ENCODE data around the gene MARVELD1.

DNA sequence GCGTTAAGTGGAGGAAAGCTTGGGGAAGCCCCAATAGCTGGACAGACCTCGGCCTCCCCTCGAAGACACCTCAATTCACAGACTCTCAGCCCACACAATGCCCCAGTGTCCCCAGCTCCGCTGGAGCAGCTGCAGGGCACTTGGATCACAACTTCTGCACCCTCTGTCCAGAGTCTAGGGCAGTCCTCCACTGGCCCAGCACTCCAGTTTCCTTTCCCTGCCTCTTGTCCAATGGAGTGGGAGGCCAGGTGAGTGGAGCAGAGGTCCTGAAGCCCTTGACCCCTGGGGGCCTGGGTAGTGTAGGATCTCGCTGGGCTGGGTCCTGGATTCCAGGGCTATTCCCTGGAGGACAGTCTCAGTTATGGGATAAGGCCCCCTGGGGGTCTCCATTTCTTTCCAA is 46.4 kb downstream of the MARVELD1 start:
- no peak for TF ChIP-seq EZH2phosphoT487 (IDR thresholded peaks at IDR 0.05; ENCODE audit: unreplicated experiment)
- TF ChIP-seq, protein P1, sequence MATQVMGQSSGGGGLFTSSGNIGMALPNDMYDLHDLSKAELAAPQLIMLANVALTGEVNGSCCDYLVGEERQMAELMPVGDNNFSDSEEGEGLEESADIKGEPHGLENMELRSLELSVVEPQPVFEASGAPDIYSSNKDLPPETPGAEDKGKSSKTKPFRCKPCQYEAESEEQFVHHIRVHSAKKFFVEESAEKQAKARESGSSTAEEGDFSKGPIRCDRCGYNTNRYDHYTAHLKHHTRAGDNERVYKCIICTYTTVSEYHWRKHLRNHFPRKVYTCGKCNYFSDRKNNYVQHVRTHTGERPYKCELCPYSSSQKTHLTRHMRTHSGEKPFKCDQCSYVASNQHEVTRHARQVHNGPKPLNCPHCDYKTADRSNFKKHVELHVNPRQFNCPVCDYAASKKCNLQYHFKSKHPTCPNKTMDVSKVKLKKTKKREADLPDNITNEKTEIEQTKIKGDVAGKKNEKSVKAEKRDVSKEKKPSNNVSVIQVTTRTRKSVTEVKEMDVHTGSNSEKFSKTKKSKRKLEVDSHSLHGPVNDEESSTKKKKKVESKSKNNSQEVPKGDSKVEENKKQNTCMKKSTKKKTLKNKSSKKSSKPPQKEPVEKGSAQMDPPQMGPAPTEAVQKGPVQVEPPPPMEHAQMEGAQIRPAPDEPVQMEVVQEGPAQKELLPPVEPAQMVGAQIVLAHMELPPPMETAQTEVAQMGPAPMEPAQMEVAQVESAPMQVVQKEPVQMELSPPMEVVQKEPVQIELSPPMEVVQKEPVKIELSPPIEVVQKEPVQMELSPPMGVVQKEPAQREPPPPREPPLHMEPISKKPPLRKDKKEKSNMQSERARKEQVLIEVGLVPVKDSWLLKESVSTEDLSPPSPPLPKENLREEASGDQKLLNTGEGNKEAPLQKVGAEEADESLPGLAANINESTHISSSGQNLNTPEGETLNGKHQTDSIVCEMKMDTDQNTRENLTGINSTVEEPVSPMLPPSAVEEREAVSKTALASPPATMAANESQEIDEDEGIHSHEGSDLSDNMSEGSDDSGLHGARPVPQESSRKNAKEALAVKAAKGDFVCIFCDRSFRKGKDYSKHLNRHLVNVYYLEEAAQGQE (IDR thresholded peaks at IDR 0.05; ENCODE audit: unreplicated experiment) = no peak
- no peak for TF ChIP-seq ZNF331 (CRISPR knock-in tag; IDR thresholded peaks at IDR 0.05; ENCODE audit: low read depth)
- TF ChIP-seq, protein P2, sequence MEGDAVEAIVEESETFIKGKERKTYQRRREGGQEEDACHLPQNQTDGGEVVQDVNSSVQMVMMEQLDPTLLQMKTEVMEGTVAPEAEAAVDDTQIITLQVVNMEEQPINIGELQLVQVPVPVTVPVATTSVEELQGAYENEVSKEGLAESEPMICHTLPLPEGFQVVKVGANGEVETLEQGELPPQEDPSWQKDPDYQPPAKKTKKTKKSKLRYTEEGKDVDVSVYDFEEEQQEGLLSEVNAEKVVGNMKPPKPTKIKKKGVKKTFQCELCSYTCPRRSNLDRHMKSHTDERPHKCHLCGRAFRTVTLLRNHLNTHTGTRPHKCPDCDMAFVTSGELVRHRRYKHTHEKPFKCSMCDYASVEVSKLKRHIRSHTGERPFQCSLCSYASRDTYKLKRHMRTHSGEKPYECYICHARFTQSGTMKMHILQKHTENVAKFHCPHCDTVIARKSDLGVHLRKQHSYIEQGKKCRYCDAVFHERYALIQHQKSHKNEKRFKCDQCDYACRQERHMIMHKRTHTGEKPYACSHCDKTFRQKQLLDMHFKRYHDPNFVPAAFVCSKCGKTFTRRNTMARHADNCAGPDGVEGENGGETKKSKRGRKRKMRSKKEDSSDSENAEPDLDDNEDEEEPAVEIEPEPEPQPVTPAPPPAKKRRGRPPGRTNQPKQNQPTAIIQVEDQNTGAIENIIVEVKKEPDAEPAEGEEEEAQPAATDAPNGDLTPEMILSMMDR (conservative IDR thresholded peaks at IDR 0.05; ENCODE audit: low read depth in 2 of 2) = no peak
- TF ChIP-seq, protein P3, sequence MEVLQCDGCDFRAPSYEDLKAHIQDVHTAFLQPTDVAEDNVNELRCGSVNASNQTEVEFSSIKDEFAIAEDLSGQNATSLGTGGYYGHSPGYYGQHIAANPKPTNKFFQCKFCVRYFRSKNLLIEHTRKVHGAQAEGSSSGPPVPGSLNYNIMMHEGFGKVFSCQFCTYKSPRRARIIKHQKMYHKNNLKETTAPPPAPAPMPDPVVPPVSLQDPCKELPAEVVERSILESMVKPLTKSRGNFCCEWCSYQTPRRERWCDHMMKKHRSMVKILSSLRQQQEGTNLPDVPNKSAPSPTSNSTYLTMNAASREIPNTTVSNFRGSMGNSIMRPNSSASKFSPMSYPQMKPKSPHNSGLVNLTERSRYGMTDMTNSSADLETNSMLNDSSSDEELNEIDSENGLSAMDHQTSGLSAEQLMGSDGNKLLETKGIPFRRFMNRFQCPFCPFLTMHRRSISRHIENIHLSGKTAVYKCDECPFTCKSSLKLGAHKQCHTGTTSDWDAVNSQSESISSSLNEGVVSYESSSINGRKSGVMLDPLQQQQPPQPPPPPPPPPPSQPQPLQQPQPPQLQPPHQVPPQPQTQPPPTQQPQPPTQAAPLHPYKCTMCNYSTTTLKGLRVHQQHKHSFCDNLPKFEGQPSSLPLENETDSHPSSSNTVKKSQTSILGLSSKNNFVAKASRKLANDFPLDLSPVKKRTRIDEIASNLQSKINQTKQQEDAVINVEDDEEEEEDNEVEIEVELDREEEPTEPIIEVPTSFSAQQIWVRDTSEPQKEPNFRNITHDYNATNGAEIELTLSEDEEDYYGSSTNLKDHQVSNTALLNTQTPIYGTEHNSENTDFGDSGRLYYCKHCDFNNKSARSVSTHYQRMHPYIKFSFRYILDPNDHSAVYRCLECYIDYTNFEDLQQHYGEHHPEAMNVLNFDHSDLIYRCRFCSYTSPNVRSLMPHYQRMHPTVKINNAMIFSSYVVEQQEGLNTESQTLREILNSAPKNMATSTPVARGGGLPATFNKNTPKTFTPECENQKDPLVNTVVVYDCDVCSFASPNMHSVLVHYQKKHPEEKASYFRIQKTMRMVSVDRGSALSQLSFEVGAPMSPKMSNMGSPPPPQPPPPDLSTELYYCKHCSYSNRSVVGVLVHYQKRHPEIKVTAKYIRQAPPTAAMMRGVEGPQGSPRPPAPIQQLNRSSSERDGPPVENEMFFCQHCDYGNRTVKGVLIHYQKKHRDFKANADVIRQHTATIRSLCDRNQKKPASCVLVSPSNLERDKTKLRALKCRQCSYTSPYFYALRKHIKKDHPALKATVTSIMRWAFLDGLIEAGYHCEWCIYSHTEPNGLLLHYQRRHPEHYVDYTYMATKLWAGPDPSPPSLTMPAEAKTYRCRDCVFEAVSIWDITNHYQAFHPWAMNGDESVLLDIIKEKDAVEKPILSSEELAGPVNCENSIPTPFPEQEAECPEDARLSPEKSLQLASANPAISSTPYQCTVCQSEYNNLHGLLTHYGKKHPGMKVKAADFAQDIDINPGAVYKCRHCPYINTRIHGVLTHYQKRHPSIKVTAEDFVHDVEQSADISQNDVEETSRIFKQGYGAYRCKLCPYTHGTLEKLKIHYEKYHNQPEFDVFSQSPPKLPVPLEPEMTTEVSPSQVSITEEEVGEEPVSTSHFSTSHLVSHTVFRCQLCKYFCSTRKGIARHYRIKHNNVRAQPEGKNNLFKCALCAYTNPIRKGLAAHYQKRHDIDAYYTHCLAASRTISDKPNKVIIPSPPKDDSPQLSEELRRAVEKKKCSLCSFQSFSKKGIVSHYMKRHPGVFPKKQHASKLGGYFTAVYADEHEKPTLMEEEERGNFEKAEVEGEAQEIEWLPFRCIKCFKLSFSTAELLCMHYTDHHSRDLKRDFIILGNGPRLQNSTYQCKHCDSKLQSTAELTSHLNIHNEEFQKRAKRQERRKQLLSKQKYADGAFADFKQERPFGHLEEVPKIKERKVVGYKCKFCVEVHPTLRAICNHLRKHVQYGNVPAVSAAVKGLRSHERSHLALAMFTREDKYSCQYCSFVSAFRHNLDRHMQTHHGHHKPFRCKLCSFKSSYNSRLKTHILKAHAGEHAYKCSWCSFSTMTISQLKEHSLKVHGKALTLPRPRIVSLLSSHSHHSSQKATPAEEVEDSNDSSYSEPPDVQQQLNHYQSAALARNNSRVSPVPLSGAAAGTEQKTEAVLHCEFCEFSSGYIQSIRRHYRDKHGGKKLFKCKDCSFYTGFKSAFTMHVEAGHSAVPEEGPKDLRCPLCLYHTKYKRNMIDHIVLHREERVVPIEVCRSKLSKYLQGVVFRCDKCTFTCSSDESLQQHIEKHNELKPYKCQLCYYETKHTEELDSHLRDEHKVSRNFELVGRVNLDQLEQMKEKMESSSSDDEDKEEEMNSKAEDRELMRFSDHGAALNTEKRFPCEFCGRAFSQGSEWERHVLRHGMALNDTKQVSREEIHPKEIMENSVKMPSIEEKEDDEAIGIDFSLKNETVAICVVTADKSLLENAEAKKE (CRISPR knock-in tag; IDR thresholded peaks at IDR 0.05) = no peak
- TF ChIP-seq POLR2AphosphoS5 (IDR thresholded peaks at IDR 0.05; ENCODE audit: low read depth) = no peak
- no peak for TF ChIP-seq CREB1 (CRISPR knock-in tag; IDR thresholded peaks at IDR 0.05; ENCODE audit: low read depth)
- no peak for TF ChIP-seq JUNB (IDR thresholded peaks at IDR 0.05; ENCODE audit: unreplicated experiment)
- no peak for TF ChIP-seq EZH2 (IDR thresholded peaks at IDR 0.05; ENCODE audit: low read depth, unreplicated experiment)
- no peak for TF ChIP-seq STAT1 (IDR thresholded peaks at IDR 0.05; ENCODE audit: unreplicated experiment)
- TF ChIP-seq NANOG (IDR thresholded peaks at IDR 0.05; ENCODE audit: borderline replicate concordance) = no peak
